Effector CD8-positive, alpha-beta T cell (primary cell): ENCODE measurements around the gene LMNB1.
A peak's percentile ranks its signal among the peaks of the same experiment; 100 is the strongest.
"Not testable (repeated sequence)": the region's sequence is repeated elsewhere in the genome, so short reads cannot be mapped to it uniquely, and the experiment has no call there.

ENCODE experiments used
- DNase-seq: peaks from one replicate; lab custom pipeline; 2025; lab: John Stamatoyannopoulos, UW

The LMNB1 gene

GRCh38 chr5:126778675-126779403 is 1.9 kb downstream of the LMNB1 start:
- no peak for DNase-seq

GRCh38 chr5:126780165-126780827 is 3.4 kb downstream of the LMNB1 start:
- peak; percentile 5 for DNase-seq

GRCh38 chr5:126788409-126788808 is 11.5 kb downstream of the LMNB1 start:
- not testable (repeated sequence) for DNase-seq

- no peak for DNase-seq
Measured at GRCh38 chr5:126793097-126793496, 16.2 kb downstream of the LMNB1 start.

GRCh38 chr5:126793648-126794047 is 16.7 kb downstream of the LMNB1 start:
- not testable (repeated sequence) for DNase-seq

GRCh38 chr5:126794157-126794828 is 17.4 kb downstream of the LMNB1 start:
- no peak for DNase-seq

GRCh38 chr5:126799780-126800179 is 22.8 kb downstream of the LMNB1 start:
- DNase-seq: no peak

GRCh38 chr5:126801174-126801991 is 24.4 kb downstream of the LMNB1 start:
- no peak for DNase-seq

- DNase-seq: no peak
Measured at GRCh38 chr5:126801992-126802294, 25.0 kb downstream of the LMNB1 start.

- DNase-seq: no peak
Measured at GRCh38 chr5:126805063-126805462, 28.1 kb downstream of the LMNB1 start.

GRCh38 chr5:126808521-126808988 is 31.6 kb downstream of the LMNB1 start:
- no peak for DNase-seq

- no peak for DNase-seq
Measured at GRCh38 chr5:126809916-126810315, 33.0 kb downstream of the LMNB1 start.

- DNase-seq: no peak
Measured at GRCh38 chr5:126810596-126811380, 33.9 kb downstream of the LMNB1 start.

- no peak for DNase-seq
Measured at GRCh38 chr5:126811515-126812198, 34.7 kb downstream of the LMNB1 start.

- DNase-seq: no peak
Measured at GRCh38 chr5:126812199-126812570, 35.2 kb downstream of the LMNB1 start.

GRCh38 chr5:126813799-126814198 is 36.9 kb downstream of the LMNB1 start:
- DNase-seq: not testable (repeated sequence)

GRCh38 chr5:126814721-126815404 is 37.9 kb downstream of the LMNB1 start:
- no peak for DNase-seq

GRCh38 chr5:126816649-126817048 is 39.7 kb downstream of the LMNB1 start:
- no peak for DNase-seq

GRCh38 chr5:126818736-126819135 is 41.8 kb downstream of the LMNB1 start:
- DNase-seq: no peak

- no peak for DNase-seq
Measured at GRCh38 chr5:126819253-126819652, 42.3 kb downstream of the LMNB1 start.
